HCT116 (cell line): ENCODE data around the gene ELOVL5. TPM values are rescaled to one million over a fixed set of nuclear protein-coding genes. Genes with fewer than 3 reads are reported as not detected.
A peak's percentile ranks its signal among the peaks of the same experiment; 100 is the strongest.

Source experiments
- ATAC-seq: fragments of 200-7000 bp; cut with Tn5 transposase; 2 replicates; pipeline ENCODE4 v1.9.1; 2020; ENCODE audit warnings: mild to moderate bottlenecking, moderate library complexity
- BruUV-seq: library from RNA; stranded (reverse); fragments of 400-500 nt; replicated peaks from 2 replicates; lab custom pipeline; 2021; lab: Mats Ljungman, UMichigan
- CTCF ChIA-PET: fragments of 300-600 bp; sonication (Branson Sonifier 250); formaldehyde crosslinking; loops from one replicate; lab custom pipeline; 2021; ENCODE audit warnings: antibody characterized with exemption; lab: Charles Lee
- POLR2A ChIA-PET: fragments of 300-600, 350-600 bp; sonication (Branson Sonifier 250); formaldehyde crosslinking; loops from one replicate; lab custom pipeline; 2021; ENCODE audit warnings: antibody characterized with exemption; lab: Charles Lee
- RAD21 ChIA-PET, 2 experiments: fragments of 300-600 bp; sonication (Branson Sonifier 250); formaldehyde crosslinking; loops; one replicate each; lab custom pipeline; 2023; ENCODE audit warnings: low total read pairs in 2 of 2; ENCODE audit not compliant: uncharacterized antibody in 2 of 2, unreplicated experiment in 2 of 2, low non-redundant PET in 1 of 2; lab: Charles Lee
- DNase-seq: peaks from one replicate; pipeline ENCODE4 v3.0.0-alpha.2; 2010; ENCODE audit warnings: low read depth, low spot score
- H2AFZ ChIP-seq: fragments of 200-600 bp; shearing (Covaris generic), sonication (generic); 2 replicates; pipeline ENCODE4 v1.6.1; 2017; ENCODE audit warnings: low read depth, mixed run types, mixed read lengths, antibody characterized with exemption, low read length; ENCODE audit not compliant: poor library complexity, severe bottlenecking
- H3K27ac ChIP-seq: 2 replicates; pipeline ENCODE4 v1.5.1; 2012; ENCODE audit warnings: low read depth, low read length
- H3K27me3 ChIP-seq: fragments of 200-600 bp; sonication (generic); 2 replicates; pipeline ENCODE4 v1.6.1; 2016; ENCODE audit warnings: mixed run types, low read length, mixed read lengths; ENCODE audit not compliant: insufficient read depth
- H3K36me3 ChIP-seq, 2 experiments: fragments of 200-500 bp in 1 of 2; fragments of 200-600 bp in 1 of 2; sonication (Bioruptor generic) in 1 of 2; sonication (generic) in 1 of 2; 2 replicates each; pipeline versions ENCODE4 v1.5.1 to v1.6.1; 2014 to 2016; ENCODE audit warnings: low read length in 2 of 2, inconsistent platforms in 1 of 2, mixed read lengths in 1 of 2, mixed run types in 1 of 2; ENCODE audit not compliant: insufficient read depth in 2 of 2, control insufficient read depth in 1 of 2
- H3K4me1 ChIP-seq, 2 experiments: fragments of 200-600 bp in 1 of 2; sonication (generic) in 1 of 2; 2 replicates each; pipeline versions ENCODE4 v1.5.1 to v1.6.1; 2012 to 2017; ENCODE audit warnings: low read length in 2 of 2, inconsistent platforms in 1 of 2, mild to moderate bottlenecking in 1 of 2, mixed read lengths in 1 of 2, mixed run types in 1 of 2, moderate library complexity in 1 of 2; ENCODE audit not compliant: insufficient read depth in 2 of 2, control insufficient read depth in 1 of 2
- H3K4me2 ChIP-seq: fragments of 200-600 bp; sonication (generic); 2 replicates; pipeline ENCODE4 v1.6.1; 2017; ENCODE audit warnings: mixed run types, low read length, mixed read lengths
- H3K4me3 ChIP-seq, 2 experiments: fragments of 200-600 bp in 1 of 2; sonication (generic) in 1 of 2; replicated peaks in 1 of 2; 2 replicates each; pipeline ENCODE4 v1.5.1; 2011 to 2016; ENCODE audit warnings: low read length in 2 of 2, control low read depth in 1 of 2, low read depth in 1 of 2, mild to moderate bottlenecking in 1 of 2, mixed read lengths in 1 of 2, mixed run types in 1 of 2
- H3K79me2 ChIP-seq: fragments of 200-600 bp; sonication (generic); 2 replicates; pipeline ENCODE4 v1.6.1; 2017; ENCODE audit warnings: mild to moderate bottlenecking, mixed run types, low read length, moderate library complexity, mixed read lengths; ENCODE audit not compliant: insufficient read depth
- H3K9ac ChIP-seq: fragments of 200-600 bp; sonication (generic); 2 replicates; pipeline ENCODE4 v1.6.1; 2016; ENCODE audit warnings: low read length, mixed read lengths
- H3K9me2 ChIP-seq: fragments of 200-600 bp; sonication (generic), shearing (Covaris generic); 2 replicates; pipeline ENCODE4 v1.6.1; 2017; ENCODE audit warnings: mixed run types, mild to moderate bottlenecking, moderate library complexity; ENCODE audit not compliant: insufficient read depth
- H3K9me3 ChIP-seq, 2 experiments: fragments of 200-500 bp in 1 of 2; fragments of 200-600 bp in 1 of 2; sonication (Bioruptor generic) in 1 of 2; sonication (generic) in 1 of 2; 2 replicates each; pipeline ENCODE4 v1.6.1; 2014 to 2017; ENCODE audit warnings: low read length in 2 of 2, mixed read lengths in 2 of 2, inconsistent platforms in 1 of 2, low read depth in 1 of 2, mild to moderate bottlenecking in 1 of 2, mixed run types in 1 of 2, moderate library complexity in 1 of 2; ENCODE audit not compliant: control insufficient read depth in 1 of 2, insufficient read depth in 1 of 2
- H4K20me1 ChIP-seq: fragments of 200-600 bp; sonication (generic), shearing (Covaris generic); 2 replicates; pipeline ENCODE4 v1.6.1; 2017; ENCODE audit warnings: mixed run types, mild to moderate bottlenecking, moderate library complexity; ENCODE audit not compliant: insufficient read depth
- CBX3 ChIP-seq: IDR thresholded peaks from 2 replicates; pipeline ENCODE4 v1.6.1; 2012; ENCODE audit warnings: low read depth
- CTCF ChIP-seq, 3 experiments: fragments of 200-600 bp in 1 of 3; sonication (generic) in 1 of 3; IDR thresholded peaks in 2 of 3; conservative IDR thresholded peaks in 1 of 3; 2 replicates each; pipeline ENCODE4 v1.5.1; 2012 to 2017; ENCODE audit warnings: low read depth in 2 of 3, low read length in 2 of 3, antibody characterized with exemption in 1 of 3, borderline replicate concordance in 1 of 3, control low read depth in 1 of 3, mild to moderate bottlenecking in 1 of 3, mixed read lengths in 1 of 3, mixed run types in 1 of 3, moderate library complexity in 1 of 3; ENCODE audit not compliant: insufficient read depth in 1 of 3
- ELF1 ChIP-seq: IDR thresholded peaks from 2 replicates; pipeline ENCODE4 v1.6.1; 2012; ENCODE audit warnings: low read depth, borderline replicate concordance
- FOSL1 ChIP-seq: IDR thresholded peaks from 2 replicates; pipeline ENCODE4 v1.6.1; 2012; ENCODE audit warnings: low read depth
- JUND ChIP-seq: IDR thresholded peaks from 2 replicates; pipeline ENCODE4 v1.6.1; 2012
- POLR2A ChIP-seq: IDR thresholded peaks from 2 replicates; pipeline ENCODE4 v1.7.0; 2011; ENCODE audit warnings: borderline replicate concordance; ENCODE audit not compliant: insufficient read depth, insufficient read length; ENCODE audit errors: extremely low read depth
- POLR2AphosphoS5 ChIP-seq: IDR thresholded peaks from 2 replicates; pipeline ENCODE4 v1.6.1; 2011; ENCODE audit warnings: mild to moderate bottlenecking, low read depth, low read length, moderate library complexity
- SP1 ChIP-seq: IDR thresholded peaks from 2 replicates; pipeline ENCODE4 v1.6.1; 2012; ENCODE audit warnings: low read depth
- TCF7L2 ChIP-seq: IDR thresholded peaks from 2 replicates; pipeline ENCODE4 v1.7.0; 2011; ENCODE audit warnings: borderline replicate concordance, inconsistent platforms; ENCODE audit not compliant: insufficient read depth, insufficient read length; ENCODE audit errors: extremely low read depth
- YY1 ChIP-seq: IDR thresholded peaks from 2 replicates; pipeline ENCODE4 v1.6.1; 2011; ENCODE audit warnings: low read length, low read depth, moderate library complexity, mild to moderate bottlenecking; ENCODE audit not compliant: insufficient replicate concordance; ENCODE audit errors: extremely low read depth
- ZNF274 ChIP-seq: fragments of 200-500 bp; sonication (Bioruptor generic); IDR thresholded peaks from 2 replicates; pipeline ENCODE4 v1.6.1; 2014; ENCODE audit warnings: mild to moderate bottlenecking, low read depth, low read length, inconsistent platforms
- intact Hi-C: fragments of 100-400 bp; cut with micrococcal nuclease; formaldehyde crosslinking; loops from 2 replicates; pipeline ENCODE4 v1.10.0; 2022
- total RNA-seq: library from RNA; stranded (reverse); gene quantifications from one replicate; pipeline ENCODE4 v1.2.1, GENCODE V29; 2021; ENCODE audit not compliant: unreplicated experiment

Gene ELOVL5
- total RNA-seq, 1 experiment from 2014 or later = 85.3 TPM

- intact Hi-C loops = no loop called here
- Histone ChIP-seq H2AFZ (no peak overlapping the region), H3K79me2 (no peaks in the 10 kb centered on the region), H3K4me2 (no peak overlapping the region), H3K9me2 (no peaks in the 10 kb centered on the region), H3K36me3 (no peaks in the 10 kb centered on the region), H3K27me3 (no peaks in the 10 kb centered on the region), H3K4me1 (peaks cover 16 to 35% of the 10 kb centered on the region in 2 experiments), H3K4me3 (no peak overlapping the region), H3K27ac (no peak overlapping the region), H3K9me3 (no peaks in the 10 kb centered on the region), H3K9ac (no peak overlapping the region), H4K20me1 (no peaks in the 10 kb centered on the region)
- BruUV-seq = no TSS peak
- DNase-seq (no peak), ATAC-seq (no peak)
- RAD21 ChIA-PET = no interaction called here
- no peak for TF ChIP-seq CTCF (IDR thresholded peaks at IDR 0.05 in 2 of 3, conservative IDR thresholded peaks at IDR 0.05 in 1 of 3; ENCODE audit: borderline replicate concordance in 1 of 3, insufficient read depth in 1 of 3, low read depth in 2 of 3, low read length in 2 of 3)
- no peak for TF ChIP-seq POLR2AphosphoS5
- no peak for TF ChIP-seq ELF1
- no peak for TF ChIP-seq YY1
- POLR2A ChIA-PET = no interaction called here
- CTCF ChIA-PET = no interaction called here
Measured at GRCh38 chr6:53361549-53362031, 12.8 kb upstream of the ELOVL5 start.

DNA sequence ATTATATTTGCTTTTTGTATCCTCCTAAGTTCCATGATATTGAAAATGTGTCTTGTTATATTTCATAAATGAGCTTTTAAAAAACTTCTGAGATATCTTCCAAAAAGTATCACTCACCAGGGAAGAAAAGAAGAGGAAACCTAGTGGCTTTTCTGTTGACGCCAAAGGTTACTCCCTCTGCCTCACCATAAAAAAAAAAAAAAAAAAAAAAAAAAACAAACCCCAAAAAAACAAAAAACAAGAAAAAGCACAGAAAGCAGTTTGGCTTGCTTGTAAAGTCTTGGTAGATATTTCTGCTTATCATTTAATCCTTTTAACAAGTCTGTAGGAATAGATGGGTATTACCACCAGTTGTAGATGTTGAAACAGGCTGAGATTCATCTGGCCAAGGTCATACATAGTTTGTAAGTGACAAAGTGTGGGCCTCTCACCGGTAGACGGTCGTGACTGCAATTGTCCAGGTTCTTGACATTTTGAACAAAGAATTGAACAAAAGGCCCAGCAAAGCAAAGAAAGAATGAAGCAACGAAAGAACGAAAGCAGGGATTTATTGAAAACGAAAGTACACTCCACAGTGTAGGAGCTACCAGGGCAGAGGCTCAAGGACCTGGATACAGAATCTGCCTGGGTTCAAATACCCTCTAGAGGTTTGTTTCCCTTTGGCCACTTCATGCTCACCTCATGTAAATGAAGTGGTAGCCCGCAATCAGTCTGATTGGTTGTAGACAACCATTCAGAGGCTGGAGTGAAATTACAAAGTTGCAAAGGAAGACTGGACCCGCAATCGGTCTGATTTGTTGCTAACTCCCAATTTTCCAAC lies 11.6 kb upstream of the ELOVL5 start:
- H4K20me1 ChIP-seq = no peaks in the 10 kb centered on the region
- ChIA-PET RAD21 (no interaction called here), CTCF (no interaction called here), POLR2A (interaction anchor here (0.7 to 1.2 kb wide), 4 partner anchors 11 to 81 kb away, joined by 3 to 4 read pairs (median 4); partner anchors contain the start of gene ELOVL5)
- peak overlapping the region; percentile 88 for H3K27ac ChIP-seq
- H3K9me2 ChIP-seq = no peaks in the 10 kb centered on the region
- peak overlapping the region; percentile 76 for H3K9ac ChIP-seq
- no TSS peak for BruUV-seq
- ATAC-seq (no peak), DNase-seq (no peak)
- H3K4me3 ChIP-seq = peak overlapping the region; percentile 61 to 63
- intact Hi-C loops = no loop called here
- no peaks in the 10 kb centered on the region for H3K79me2 ChIP-seq
- H3K9me3 ChIP-seq = no peaks in the 10 kb centered on the region
- no peaks in the 10 kb centered on the region for H3K36me3 ChIP-seq
- H3K4me1 ChIP-seq = peaks cover 16 to 35% of the 10 kb centered on the region in 2 experiments
- no peaks in the 10 kb centered on the region for H3K27me3 ChIP-seq
- TF ChIP-seq CTCF (IDR thresholded peaks at IDR 0.05 in 2 of 3, conservative IDR thresholded peaks at IDR 0.05 in 1 of 3; ENCODE audit: borderline replicate concordance in 1 of 3, insufficient read depth in 1 of 3, low read depth in 2 of 3, low read length in 2 of 3) (no peak), TCF7L2 (no peak), YY1 (no peak), ZNF274 (no peak), POLR2A (no peak), CBX3 (no peak), JUND (no peak), POLR2AphosphoS5 (no peak), SP1 (no peak), FOSL1 (no peak)
- H2AFZ ChIP-seq = peak overlapping the region; percentile 29
- H3K4me2 ChIP-seq = peak overlapping the region; percentile 88
